ENCODE results near the gene FAM107B.
A peak's percentile ranks its signal among the peaks of the same experiment; 100 is the strongest.

FAM107B gene

DNA sequence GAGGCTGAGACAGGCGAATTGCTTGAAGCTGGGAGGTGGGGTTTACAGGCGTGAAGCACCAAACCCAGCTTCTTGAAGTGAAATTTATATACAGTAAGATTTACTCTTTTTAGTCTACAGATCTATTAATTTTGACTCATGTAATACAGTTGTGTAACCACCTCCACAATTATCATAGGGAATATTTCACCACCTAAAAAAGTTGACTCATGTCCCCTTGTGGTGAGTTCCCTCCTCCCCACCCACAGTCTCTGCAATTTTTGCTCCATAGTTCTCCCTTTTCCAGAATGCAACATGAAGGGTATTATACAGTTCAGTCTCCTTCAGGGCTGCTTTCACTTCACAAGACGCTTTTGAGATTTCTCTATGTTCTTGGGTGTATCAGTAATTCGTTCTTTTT is 156.8 kb downstream of the FAM107B start:
- no peak for DNase-seq

DNA sequence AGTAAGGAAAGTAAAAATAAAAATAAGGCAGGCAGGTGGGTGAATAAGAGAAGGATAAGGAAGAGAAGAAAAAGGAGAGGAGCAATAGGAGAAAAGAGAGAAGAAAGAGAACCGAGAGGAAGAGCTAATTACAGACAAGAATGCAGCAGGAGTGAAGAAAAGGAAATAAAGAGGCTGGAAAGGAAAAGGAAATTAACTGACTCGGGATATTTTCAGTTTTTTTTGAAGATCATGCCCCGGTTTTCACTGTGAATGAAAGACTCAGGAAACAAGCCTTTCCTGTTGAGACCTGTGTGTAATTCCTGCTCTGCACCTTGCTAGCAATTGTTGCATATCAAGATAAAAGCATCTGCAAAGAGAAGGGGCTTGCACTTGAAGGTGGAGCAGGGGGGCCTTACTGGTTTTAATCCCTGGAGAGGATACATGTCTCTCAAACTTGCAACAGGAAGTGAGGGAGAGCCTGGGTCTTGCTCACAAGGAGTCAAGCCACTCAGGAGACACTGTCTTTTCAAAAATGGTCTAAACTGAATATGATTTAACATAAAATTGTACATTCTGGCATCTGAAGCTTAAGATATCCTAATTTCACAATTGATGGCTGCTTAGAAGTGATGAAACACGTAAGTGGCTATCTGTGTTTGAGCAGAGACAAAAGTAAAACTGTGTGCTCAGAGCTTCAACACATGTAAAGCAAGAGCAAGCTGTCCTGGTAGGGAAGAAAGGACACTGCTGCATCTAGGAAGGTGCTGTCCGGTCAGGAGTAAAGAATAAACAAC is 157.6 kb downstream of the FAM107B start:
- DNase-seq, result no peak

DNA sequence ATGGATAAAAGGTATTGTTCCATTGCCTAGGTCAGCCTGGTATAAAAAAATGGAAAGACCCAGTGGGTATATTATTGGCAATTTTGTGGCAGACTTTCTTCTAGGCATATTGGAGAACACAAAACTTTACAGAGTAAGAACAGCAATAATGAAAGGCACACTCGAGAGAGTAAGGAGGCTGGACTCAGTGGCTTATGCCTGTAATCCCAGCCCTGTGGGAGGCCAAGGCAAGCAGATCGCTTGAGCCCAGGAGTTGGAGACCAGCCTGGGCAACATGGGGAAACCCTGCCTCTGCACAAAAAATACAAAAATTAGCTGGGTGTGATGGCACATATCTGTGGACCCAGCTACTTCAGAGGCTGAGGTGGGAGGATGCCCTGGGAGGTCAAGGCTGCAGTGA is 158.2 kb downstream of the FAM107B start:
- no peak for DNase-seq

DNA sequence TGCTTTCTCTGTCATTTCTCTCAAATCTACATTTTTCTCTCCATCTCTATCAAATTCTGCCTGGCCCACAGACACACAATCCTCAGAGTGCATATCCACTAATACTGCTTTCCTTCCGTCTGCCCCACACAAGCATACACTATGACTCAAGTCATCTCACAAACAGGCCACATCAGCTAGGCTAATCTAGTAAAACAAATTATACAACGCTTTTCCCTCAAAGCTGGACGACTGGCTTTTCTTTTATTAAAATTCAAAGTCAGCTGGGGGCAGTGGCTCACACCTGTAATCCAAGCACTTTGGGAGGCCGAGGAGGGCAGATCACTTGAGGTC is 161.1 kb downstream of the FAM107B start:
- DNase-seq, result no peak

DNA sequence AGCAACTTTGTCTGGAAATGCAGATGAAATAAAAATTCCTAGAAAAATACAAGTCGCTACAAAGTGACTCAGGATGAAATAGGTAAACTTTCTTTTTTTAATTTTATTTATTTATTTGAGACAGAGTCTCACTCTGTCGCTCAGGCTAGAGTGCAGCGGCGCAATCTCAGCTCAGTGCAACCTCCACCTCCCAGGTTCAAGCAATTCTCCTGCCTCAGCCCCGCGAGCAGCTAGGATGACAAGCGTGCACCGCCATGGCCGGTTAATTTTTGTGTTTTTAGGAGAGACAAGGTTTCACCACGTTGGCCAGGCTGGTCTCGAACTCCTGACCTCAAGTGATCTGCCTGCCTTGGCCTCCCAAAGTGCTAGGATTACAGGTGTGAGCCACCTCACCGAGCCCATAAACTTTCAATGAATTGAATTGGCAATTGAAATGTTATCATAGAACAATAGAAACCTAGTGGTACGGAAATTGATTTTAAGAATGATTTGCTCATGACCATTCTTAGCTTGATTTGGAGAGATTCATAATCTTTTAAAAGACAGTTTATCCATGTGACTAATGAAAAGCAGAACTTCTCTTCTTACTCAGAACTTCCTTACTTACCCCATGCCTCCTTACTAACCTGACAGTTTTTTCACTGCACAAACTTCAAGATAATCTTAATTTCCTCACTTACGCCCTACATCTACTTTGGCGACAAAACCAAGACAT is 161.7 kb downstream of the FAM107B start:
- no peak for DNase-seq

DNA sequence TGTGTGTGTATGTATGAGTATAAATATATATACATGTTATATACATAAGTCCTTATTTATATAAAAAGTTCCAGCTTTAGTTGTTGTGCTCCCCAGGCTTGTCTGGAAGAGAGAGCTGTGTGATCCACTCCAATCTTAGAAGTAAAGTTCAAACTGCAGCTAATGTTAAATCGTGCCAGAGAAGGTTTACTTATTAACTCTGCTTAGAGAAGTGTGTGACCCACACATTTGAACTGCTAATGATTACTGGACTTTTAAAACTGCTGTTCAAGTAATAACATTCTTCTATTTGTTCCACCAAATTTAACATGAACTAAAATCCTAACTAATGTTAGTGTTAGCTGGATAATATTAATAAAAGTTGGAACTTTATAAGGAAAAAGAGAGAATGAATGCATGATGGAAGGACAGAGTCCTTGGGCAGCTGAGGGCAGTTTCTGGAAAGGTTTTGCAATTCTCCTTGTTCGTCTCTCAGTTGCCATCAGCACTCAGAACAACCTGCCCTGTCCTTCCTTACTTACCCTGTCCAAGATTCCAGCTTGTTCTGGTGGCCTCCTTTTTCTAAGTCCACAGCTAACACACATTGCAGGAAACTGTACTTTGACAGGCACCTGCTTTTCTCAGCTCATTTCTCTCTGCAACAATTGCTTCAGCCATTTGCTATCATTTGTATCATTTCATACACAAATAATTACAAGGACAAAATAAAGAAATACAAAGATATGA is 162.6 kb downstream of the FAM107B start:
- DNase-seq, result no peak

DNA sequence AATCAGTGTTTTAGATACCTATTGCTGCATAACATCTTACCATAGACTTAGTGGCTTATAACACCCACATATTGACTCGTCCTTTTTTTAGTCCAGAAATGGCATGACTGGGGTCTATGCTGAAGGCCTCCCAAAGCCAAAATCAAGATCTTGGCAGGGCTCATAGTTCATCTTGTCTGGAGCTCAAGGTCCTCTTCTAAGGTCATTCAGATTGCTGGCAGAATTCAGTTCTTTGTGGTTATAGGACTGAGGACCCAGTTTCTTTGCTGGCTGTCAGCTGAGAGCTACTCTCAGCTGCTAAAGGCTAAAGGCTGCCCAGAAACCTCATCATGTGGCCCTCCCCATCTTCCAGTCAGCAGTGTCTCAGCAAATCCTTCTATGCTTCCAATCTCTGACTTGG is 165.5 kb downstream of the FAM107B start:
- no peak for DNase-seq

DNA sequence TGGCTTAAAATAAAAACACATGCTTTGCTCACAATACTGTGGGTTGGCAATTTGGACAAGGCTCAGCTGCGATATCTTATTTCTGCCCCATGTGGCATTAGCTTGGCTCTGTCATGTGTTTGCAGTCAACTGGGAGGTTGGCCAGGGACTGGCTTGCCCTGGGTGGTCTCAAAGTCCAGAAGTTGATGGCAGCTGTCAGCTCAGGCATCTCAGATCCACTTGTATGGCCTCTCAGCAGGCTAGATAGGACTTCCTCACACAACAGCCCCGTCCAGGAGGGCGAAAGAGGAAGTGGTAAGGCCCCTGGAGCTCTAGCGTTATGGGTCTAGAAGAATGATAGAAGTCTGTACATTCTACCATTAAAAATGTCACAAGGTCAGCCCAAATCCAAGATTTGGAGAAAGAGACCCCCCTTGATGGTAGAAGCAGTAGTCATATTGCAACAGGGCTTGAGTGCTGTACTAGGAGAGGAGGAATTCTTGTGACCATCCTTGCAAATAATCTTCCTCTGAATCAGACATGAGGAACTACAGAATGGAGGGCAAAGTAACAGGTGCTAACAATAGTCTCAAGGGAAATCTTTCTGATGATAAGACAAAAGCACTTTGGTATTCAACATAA is 166.2 kb downstream of the FAM107B start:
- no peak for DNase-seq

DNA sequence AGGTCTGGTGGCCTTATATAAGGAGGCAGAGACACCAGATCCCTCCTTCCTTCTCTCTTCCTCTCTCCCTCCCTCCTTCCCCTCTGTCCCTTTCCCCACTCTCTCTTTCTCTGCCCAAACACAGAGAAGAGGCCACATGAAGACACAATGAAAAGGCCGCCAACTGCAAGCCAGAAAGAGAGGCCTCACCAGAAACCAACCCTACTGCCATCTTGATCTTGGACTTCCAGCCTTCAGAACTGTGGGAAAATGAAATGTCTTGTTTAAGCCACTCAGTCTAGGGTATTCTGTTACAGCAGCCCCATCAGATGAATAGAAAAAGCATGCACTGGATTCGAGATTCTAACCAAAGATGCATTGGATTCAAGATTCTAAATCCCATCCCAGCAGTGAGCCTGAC is 168.1 kb downstream of the FAM107B start:
- no peak for DNase-seq

DNA sequence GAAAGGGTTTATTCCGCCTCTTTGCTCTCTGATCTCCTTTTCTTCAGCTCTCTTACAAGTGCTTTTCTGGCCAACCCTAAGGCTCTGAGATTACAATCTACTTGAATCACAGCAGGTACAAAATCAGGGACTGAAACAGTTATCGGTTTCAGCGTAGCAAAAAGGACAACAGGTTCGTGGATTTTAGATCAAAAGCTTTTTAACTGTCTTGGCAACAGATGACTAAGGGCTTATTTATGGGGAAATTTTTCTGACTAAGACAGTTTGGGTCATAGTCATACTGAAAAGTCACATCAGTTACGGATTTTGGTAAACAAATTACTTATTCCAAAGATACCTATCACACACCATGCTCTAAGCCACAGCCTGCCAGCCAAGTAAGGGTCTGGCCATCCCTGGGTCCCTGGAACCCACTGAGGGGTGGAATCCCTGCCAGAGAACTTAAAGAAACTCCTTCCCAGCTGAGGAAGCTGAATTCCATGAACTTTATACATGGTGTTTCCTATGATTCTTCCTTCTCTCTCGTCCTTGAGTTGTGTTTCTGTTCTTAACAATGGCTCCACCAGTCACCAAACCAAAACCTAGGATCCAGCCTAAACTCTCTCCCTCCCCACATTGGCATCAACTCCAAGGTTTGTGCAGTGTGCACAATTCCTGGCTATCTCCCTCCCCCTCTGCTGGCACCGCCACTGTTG is 169.3 kb downstream of the FAM107B start:
- DNase-seq, result peak in 1 of 2 donors; percentile 55

DNA sequence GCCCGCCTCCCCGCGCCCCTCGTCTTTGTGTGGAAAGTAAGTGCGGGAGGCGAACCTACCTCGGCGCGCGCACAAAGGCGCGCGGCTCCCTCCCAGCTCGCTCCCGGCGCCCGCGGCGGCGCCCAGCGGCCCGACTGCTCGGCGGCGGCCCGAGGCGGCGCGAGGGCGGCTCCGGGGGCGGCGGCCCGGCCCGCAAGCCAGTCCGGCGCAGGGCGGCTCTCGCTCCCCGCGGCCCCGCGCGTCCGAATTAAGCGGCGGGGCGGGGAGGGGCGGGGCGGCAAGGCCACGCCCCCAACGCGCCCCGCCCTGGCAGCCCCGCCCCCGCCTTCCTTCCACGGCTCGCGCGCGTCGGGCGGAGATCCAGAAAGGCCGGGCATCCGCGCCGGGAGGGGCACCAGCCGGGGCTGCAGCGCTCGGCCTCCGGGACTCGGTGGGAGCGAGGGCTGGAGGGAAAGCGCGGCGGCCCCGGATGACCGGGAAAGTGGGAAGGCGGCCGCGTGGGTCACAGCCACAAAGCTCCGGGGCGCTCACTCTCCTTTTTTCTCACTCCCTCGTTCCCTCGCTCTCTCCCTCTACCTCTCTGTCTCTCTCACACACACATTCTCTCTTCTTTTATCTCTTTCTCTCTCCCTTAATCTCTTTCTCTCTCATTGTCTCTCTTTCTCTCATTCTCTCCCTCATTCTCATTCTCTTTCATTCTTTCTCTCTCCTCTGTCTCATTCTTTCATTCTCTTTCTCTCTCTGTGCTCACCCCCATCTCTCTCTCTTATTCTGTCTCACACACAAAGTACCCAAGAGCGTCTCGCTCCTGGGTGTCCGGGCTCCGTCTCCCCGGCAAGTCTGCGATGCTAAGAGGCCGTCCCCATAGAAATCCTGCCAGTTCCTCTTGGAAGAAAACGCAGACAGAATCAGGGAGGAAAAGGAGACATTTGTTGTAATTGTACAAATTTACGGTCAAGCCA is 170.2 kb downstream of the FAM107B start:
- DNase-seq, result peak; percentile 74 to 75

DNA sequence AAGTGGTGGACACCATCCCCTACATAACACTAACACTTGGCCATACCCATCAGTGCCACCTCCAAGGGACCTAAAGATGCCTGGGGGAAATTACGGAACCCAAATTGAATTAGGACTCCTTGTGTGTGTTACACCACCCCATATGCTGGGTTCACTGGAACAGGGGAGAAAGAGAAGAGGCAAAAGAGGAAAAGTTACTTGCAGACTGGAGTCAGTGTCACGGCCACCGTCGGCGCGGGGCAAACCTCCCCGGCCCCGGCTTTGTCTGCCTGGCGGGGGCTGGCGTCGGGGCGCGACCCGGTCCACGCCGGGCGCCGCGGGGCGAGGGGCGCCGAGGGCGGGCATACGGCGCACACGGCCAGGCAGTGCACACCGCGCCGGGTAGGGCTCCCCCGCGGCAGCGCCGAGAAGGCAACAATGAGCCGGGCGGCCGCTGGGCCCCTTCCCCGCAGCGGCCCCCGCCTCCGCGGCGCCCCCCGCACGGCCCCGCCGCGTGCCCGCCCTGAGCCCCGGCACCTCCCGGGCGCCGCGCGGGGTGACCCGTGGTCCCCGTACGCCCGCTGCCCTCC is 171.1 kb downstream of the FAM107B start:
- no peak for DNase-seq

DNA sequence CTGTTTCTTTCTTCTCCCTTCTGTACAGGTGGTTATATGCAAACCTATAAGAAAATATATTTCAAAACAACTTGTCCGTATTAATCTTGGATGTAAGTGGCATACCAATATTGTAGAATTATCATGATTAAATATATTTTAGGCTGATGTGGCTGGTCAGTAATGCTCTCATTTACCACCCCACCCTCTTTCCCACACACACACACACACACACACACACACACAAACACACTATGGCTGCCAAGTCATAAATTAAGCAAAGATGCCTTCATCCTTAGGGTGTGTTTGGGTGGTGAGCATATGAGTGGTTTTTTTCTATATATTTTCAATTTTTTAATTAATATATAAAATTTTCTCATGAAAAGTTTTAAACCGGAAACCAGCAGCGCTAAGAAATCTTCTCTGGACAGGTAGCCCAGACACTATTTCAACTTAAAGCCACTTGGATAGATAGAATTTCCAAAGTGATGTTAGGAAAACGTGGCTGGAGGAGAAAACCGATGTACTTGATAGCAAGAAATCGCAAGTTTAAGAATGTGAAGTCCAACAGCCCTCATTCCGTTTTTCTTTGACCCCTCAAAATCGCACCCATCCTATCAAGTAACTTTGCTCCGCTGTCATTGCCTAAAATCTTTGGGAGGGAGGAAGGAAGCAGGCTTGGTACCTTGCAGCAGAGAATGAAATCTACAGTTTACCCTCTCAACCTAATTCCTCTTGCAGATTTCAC is 171.7 kb downstream of the FAM107B start:
- DNase-seq, result no peak

DNA sequence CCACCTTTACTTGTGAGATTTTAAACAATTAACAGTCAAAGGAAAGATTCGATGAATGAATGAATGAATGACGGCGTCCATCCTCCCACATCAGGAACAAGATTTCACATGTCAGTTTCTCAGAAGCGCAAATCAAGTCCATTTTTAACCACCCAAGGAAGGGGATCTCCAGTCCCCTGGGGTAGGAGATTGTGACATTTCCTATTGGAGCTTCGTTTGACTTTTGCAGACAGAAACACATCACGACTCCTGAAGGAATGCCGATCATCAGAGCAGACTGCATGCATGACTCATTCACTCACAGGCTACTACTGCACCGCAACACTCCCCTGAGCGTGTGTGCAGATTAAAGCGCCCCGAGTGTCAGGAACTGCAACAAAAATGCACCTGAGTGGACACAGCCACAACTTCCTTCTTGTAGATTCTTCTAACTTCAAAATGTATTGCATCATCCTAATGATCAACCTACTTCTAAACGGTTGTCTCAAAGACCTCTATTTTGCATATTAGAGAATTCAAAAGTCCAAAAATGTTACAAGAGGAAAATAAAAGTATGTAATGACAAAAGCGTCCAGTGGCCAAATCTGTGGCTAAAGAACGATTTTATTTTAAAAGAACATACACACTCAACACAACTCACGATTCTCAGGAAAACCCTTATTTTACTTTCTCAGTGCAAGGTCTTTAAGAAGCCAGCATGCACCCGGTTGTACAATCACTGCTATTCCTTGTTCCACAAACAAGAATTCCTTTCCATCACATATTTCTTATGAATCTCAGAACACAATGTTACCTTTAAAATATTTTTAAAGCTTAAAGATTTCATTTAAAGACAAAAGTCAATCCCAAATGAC is 172.6 kb downstream of the FAM107B start:
- DNase-seq, result peak; percentile 57 to 64

DNA sequence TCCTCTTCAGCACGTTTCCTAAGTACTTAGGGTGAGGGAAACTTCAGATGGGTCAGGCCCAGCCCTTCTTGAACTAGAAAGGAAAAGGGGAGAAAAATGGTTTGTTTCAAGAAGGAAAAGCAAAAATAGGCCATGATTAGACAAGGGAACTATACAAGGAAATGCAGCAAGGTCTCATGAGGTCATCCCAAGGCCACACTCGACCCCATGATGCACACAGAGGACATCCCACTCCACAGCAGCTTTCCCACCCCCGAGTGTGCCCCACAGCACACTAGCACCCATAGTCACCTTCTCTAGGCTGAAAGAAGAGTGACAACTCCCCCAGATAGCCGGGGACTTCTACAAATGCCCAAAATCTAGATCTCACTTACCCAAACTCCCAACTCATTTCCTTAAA is 173.4 kb downstream of the FAM107B start:
- no peak for DNase-seq

DNA sequence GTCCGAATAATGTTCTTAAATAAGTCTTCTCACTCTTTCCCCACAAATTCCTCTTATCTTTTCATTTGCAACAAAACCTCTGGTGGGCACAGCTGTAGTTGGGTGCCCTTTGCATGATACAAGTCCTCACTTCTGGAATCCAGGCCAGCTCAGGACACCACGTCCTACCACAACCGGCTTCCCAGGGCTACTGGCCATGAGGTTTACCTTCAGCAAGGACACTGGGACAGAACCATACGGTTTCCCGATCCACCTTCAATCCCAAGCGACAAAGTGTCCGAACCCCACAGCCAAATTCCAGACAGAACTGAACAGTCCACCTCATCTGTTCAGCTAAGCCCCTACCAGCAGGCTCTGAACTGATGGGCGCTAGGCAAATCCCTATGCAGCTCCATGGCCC is 174.6 kb downstream of the FAM107B start:
- DNase-seq, result no peak

DNA sequence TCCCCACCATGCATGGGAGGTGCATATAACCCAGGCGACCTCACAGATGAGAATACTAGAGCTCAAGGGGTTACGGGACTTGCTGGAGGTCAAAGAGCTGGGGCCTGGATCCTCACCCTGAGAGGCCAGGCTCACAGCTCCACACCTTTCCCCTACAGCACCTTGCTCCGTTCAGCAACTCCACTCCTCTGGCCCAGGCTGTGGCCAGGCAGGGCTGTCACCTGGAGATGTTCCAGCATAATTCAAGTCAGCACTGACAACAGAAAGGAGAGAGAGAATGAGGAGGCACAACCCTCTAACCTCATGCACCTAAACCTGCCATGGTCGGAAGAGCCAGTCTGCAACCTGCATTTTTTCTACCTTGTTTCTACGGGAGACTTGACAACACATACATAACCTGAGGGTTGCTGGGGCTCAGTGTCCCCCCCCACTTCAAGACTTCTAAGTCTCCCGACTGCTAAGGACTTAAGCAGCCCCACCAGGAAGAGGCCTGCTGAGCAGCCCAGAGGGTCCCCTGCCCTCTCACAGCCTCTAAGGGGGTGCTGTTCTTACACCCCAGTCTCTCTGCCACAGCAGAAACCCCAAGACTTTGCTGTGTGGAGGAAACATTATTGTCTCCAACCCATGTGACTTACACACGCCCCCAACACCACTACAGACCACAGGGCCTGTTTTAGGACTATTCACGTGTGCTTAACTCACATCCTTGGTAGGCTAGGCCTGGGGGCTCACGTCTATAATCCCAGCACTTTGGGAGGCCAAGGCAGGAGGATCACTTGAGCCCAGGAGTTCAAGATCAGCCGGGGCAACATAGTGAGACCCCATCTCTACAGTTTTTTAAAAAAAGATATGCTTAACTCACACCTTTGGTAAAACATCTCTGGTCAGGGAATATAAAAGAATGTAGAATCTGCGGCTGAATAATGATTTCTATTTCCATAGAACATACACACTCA is 175.6 kb downstream of the FAM107B start:
- DNase-seq, result no peak

DNA sequence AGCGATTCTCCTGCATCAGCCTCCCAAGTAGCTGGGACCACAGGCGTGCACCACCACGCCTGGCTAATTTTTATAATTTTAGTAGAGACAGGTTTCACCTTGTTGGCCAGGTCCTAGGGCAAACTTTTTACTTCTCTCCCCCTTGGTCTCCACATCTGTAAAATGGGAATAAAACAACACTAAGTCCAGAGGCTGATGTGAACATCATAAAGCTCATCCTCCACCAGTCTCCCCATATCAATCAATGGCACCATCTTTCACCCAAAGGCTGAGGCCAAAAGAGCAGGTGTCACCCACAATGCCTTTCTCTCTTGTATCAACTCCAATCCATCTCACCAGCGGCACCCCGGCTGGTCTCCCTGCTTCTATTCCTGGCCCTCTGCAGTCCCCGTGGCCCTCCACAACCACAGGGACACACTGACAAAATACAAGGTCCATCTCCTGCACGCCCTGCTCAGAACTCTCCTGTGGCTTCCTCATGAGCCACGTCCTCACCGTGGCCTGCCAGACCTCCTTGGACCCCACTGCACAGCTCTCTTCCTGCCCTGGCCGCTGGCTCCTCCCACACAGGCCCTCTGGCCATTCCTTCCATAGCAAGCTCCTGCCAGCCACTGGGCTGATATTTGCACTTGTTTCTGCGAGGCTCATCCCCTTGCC is 179.0 kb downstream of the FAM107B start:
- DNase-seq, result no peak

All from stimulated activated CD4-positive, alpha-beta T cell treated with anti-CD3 and anti-CD28 coated beads, Interleukin-2, amount 100 ng/mL, for 24 hours (primary cell).